Hematopoietic multipotent progenitor cell (in vitro differentiated cells): ENCODE measurements around the gene RCE1. TPM values are rescaled to one million over a fixed set of nuclear protein-coding genes. Genes with fewer than 3 reads are reported as not detected.

ENCODE experiments used
- DNase-seq, 3 donors: peaks; one replicate each; pipeline ENCODE4 v3.0.0-alpha.2; 2011 to 2015; ENCODE audit warnings: low read depth in 2 of 3, low spot score in 2 of 3
- total RNA-seq: library from RNA; depleted of rRNA; stranded (reverse); fragments of >200 nt; gene quantifications from one replicate; pipeline ENCODE4 v1.2.3, GENCODE V29; 2012

The RCE1 gene
- total RNA-seq, 1 donor, result 30.4 TPM

DNA sequence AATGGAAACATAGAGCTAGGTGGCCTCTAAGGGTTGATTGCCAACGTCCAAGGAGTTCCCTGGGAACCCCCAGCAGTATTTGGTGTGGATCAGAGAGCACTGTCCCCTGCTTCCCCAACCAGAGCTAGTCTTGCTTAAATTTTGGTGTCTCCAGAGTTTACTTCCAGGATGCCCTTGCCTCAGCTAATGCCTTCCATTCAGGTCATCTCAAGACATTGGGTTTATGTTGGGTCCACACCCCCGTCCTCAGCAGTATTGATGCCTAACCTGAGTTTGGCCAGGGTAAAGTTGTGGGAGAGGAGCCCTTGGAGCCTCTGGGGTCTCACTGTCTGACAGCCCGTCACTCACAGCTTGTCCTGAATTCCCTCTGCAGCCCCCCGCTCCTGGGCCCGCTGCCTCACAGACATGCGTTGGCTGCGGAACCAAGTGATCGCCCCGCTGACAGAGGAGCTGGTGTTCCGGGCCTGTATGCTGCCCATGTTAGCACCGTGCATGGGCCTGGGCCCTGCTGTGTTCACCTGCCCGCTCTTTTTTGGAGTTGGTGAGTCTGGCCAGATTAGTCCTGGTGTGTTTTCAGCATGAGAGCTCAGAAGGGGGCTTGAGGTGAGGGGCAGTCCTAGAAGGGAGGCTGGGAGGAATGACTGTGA is 1.4 kb downstream of the RCE1 start:
- DNase-seq, result no peak

DNA sequence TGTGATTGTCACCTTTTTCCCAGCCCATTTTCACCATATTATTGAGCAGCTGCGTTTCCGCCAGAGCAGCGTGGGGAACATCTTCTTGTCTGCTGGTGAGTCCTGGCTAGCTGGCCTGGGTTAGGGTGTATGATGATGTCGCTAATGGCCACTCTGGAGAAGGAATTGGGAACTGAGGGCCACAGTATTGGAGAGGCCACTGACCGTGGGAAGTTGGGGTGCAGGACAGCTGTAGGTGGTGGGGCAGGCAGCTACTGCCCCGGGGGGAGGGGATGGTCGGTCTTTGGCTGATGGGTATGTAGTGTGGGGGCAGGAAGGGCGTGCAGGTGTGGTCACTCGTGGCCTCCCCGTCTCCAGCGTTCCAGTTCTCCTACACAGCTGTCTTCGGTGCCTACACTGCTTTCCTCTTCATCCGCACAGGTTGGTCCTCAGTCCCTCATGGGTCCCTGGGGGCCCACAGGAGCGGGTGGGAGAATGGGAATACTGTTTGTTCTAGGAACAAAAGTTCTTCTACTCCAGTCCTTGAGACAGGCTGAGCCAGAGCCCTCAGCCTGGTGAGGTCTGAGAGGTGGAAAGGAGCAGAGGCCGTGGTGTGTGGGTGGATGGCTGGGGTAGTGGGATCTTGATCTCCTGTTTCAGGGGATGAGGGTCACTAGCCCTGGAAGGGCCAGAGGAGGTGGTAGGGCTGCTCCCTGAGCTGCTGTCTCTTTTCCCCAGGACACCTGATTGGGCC is 2.1 kb downstream of the RCE1 start:
- no peak for DNase-seq

DNA sequence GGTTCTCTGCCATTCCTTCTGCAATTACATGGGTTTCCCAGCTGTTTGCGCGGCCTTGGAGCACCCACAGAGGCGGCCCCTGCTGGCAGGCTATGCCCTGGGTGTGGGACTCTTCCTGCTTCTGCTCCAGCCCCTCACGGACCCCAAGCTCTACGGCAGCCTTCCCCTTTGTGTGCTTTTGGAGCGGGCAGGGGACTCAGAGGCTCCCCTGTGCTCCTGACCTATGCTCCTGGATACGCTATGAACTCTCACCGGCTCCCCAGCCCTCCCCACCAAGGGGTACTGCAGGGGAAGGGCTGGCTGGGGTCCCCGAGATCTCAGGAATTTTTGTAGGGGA is 2.6 kb downstream of the RCE1 start:
- DNase-seq, result no peak

DNA sequence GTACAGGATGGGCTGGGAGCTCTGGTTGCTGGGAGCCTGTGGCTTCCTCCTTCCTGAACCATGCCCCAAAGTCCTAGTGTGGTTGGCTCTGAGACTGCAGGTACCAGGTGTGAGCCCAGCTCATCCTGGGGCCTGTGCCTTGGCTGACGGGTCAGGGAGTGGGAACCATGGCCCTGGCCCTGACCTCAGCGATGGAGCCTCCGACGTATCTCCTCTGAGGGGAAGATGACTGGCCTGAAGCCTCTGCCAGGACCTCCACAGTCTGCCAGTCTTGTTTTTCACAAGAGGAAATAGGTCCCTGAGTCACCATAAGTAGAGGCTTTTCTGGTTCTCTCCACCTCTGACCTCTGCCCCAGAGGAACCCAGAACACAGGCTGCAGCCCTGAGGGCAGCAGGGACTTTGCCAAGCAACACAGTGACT is 3.4 kb downstream of the RCE1 start:
- no peak for DNase-seq

DNA sequence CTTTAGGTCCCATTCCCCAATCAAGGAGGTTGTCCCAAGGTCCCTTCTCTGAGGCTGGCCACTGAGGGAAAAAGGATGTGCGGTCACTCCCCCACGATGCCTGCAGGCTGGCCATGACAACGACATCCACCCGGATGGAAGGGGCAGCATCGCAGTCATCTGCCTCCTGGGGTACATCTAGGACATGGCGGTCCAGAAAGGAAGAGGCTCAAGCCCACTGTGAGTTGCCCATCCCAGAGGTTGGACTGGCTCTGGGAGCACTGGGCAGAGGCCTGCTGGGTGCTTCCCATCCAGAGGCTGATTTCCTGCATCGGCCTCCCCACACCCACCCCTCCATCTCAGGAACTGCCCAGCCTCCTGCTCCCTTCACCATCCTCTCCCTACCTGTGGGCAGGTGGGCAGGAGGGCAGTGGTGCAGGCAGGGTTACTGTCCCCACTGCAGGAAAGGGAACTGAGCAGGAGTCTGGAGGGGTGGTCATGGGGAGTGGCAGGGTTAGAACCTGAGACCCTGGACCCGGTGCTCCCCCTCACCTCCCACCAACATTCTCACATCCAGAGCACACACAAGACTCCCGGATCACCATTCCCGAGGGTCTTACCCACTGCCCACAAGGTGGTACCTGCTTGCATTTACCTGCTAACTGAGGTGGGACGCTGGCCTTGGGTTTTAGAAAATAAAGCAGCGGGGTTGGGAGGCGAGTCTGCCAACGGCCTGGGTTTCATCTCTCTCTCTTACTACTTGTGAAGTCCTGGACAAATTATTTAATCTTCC is 4.4 kb downstream of the RCE1 start:
- DNase-seq, result no peak

DNA sequence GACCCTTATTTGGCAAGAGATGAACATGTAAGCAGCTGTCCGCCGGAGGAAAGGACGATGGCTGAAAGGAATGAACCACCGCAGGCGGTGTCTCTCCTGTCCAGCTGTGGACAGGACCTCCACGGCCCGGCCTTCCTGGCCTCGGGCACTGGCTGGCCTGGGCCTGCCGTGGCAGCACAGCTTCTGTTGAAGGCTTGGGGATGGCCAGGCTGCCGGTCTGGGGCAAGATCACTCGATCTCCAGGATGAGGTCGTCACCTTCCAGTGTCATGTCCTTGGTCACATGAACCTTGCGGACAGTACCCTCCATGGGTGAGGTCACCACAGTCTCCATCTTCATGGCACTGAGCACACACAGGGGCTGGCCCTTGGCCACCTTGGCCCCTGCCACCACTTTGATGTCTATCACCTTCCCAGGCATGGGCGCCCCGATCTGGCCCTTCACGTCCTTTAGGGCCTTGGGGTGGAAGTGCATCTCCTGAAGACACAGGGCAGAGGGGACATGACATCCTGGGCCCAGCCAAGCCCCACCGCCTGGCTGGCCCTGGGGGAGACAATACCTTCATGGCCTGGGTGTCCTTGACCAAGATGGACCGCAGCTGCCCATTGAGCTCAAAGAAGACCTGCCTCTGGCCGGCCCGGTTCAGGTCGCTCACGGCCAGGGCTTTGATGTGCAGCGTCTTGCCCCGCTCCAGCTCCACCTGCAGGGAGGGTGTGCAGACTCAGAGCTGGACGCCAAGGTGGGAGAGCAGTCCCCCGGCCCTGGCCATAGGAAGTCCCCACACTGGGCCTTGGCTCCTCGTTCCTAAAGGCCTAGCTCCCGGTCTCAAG is 5.6 kb downstream of the RCE1 start:
- no peak for DNase-seq

DNA sequence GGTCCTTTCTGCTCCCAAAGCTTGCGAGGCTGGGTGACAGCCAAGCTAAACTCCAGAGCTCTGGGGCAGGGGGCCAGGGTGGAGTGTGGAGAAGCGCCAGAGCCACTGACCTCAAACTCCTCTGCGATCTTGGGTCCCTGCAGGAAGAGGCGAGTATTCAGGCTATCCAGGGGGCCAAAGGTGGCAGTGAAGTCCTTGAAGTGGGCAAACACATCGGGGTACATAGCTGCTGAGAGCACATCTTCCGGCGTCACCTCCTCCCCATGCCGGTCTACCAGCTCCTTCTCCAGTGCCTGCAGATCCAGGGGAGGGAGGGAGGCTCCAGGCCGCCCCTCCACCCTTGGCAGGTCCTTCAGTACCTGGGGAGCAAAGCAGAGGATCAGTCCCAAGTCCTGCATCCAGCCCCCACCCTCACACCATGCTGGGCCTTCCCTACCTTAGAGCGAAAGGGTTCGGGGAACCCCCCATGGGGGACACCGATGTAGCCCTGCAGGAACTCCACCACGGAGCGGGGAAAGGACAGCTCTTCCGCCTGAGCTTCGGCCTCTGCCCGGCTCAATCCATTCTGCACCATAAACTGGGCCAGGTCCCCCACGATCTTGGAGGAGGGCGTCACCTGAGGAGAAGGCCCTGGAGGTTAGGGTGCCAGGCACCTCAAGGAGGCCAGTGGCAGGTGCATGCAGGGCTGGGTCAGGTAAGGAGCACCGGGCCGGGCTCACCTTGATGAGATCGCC is 6.4 kb downstream of the RCE1 start:
- DNase-seq, result no peak

DNA sequence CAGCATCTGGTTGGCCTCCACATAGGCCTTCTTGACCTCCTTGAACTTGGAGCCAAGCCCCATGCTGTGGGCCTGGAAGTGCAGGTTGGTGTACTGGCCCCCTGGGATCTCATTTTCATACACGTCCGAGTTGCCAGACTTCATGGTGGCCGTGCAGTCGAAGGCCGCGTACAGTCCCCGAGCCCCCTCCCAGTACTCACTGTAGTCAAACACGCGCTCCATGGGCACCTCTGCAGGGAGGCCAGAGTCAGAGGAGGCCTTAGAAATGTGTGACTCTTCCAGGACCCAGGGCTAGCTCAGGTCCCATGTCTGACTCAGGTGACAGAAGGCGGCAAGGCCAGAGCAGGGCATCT is 7.0 kb downstream of the RCE1 start:
- no peak for DNase-seq

DNA sequence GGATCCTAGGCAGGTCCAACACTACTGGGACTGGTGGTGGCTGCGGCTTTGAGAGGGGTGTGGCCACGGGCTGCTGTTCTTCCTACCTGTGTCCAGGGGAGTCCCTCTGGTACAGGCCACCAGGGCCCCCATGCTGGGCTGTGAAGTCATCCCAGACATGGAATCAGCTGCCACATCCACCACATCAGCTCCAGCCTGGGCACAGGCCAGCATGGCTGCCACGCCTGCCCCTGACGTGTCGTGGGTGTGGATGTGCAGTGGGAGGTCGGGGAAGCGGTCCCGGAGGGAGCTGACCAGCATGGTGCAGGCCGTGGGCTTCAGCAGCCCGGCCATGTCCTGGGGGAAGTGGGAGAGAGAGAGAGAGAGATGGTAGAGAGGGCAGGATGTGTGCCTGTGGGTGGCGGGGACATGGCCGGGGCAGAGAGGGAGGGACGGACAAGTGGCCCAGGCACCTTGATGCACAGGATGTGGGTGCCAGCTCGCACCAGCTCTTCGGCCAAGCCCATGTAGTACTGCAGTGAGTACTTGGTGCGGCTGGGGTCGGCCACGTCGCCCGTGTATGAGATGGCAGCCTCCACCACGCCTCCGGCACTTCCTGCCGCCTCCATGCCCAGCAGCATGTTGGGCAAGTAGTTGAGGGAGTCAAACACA is 7.5 kb downstream of the RCE1 start:
- no peak for DNase-seq

DNA sequence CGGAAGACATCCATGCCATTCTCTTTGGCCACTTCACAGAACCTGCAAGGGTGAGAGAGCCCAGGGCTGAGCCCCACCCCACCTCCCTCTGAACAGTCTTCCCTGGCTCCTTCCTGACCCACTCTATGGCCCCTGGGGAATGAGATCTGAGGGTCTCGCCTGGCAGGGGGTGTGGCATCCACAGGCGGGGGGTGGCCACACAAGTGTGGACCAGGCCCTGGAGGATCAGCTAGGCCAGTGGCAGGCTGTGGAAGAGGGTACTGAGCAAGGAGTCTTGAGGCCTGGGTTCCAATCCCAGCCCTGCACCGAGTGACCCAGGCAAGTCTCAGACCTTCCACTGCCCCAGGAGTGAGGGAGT is 8.0 kb downstream of the RCE1 start:
- no peak for DNase-seq

DNA sequence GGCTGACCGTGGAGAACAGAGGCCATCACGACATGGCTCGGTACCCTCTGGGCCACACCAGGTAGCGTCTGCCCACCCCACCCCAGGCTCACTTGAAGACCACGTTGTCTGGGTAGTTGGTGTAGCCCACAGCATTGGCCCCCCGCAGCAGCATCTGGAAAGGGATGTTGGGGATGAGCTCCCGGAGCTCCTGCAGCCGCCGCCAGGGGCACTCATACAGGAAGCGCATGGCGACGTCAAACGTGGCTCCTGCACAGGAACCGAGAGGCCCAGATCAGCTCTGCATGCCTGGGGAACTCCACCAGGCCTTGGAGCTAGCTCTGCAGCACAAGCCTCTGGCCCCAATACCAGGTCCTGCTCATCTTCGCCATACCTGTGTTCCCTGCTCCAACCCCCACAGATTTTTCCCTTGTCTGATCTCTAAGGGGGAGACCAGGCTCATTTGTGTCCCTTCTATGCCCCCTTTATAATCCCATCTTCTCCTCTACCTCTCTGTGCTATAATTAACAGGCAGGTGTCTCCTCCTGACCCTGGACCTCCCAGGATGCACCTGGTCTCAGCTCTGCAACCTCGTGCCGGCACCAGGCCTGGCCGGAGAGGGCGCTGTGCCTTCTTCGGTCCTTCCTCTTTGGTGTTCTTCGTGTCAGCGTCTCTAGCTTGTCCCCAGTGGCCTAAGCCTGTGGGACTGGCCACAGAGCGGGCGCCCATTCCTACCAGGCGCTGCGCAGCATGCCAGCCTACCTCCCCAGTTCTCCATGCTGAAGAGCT is 8.6 kb downstream of the RCE1 start:
- DNase-seq, result peak in 2 of 3 donors; percentile 38 to 48

DNA sequence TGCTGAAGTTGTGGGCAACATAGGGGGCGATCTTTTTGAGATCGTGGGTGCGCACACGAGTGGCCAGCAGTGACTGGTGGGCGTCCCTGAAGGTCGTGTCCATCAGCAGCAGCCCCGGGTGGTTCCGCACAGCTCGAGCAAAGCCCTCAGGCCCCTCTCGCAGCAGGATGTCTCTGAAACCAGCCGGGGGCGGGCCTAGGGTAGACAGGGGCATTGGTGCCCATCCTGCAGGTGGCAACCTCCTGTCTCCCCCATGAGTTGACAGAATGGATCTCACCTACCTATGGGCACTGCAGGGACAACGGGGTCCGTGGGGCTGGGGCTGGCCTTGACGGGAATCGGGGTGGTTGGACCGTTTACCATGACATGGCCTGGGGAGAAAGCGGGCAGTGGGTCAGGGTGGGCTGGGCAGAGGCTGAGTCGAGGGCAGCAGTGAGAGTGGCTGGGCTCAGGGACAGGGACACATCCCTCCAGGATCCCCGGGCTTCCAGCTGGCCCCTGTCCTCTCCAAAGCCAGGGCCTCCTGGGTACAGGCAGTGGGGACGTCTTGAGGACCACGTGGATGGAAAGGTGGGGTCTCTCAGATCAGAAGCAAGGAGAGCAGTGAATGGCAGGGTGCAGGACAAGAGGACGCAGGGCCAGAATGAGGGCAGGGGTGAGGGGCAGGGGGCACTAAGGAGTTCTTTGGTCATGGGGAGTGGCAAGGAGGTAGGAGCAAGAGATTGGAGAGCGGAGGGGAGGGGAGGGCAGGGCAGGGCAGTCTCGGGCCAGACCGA is 9.4 kb downstream of the RCE1 start:
- no peak for DNase-seq

DNA sequence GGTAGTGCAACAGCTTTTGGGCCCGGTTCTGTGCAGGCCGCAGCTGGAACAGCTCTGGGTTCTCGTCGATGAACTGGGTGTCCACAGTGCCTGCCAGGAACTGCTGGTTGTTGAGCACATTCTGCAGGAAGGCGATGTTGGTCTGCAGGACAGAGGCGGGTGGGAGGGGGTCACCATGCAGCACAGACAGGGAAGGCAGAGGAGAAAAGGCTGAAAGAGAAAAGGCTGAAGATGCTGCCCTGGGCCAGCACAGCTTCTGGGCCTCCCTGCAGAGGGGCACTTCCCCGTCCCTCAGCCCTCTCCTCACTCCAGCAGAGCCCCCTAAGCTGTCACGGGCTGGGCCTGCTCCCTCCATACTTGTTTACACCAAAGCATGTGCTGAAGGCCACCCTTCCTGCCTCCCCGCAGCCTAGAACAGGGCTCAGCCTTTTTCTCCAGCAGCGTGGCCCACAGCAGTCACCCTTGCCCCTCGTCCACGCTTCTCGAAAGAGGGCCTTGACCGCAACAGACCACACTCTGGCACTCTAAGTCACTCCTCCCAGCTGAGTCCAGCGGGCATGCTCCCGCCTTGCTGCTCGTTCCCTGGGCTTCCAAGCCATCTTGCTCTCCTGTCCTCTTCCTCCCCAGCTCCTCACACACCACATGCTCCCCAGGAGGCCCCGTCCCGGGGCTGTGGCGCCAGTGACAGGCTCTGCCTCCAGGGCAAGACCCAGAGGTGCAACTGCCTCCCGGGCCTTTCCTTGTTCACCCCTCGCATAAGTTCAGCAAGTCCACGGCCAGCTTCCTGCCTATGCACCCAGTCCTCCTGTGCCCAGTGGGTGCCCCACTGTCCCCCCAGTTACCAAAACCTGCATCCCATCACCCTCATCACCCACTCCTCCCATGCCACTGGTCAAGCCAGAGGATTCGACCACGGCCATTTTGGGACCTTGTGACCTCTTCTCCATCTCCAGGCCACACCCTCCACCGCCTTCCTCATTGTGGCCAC is 10.3 kb downstream of the RCE1 start:
- no peak for DNase-seq

DNA sequence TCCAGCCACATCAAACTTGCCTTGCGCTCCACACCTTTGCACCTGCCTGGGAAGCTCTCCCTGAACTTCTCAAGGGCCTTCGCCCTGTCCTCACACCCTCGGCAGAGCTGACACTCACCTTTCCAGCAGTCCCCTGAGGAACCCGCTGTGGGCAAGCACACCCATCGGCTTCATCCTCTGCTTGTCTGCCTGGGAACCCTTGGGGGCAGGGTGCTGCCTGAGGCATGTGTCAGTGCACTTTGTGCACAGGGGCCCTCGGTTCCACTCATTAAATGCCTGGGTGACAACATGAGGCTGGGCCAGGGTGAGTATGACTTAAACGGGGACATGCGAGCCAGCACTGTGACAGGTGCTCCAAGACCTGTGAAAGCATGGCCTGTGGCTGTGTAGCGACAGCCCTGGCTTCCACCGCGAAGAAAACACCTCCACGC is 11.0 kb downstream of the RCE1 start:
- no peak for DNase-seq

DNA sequence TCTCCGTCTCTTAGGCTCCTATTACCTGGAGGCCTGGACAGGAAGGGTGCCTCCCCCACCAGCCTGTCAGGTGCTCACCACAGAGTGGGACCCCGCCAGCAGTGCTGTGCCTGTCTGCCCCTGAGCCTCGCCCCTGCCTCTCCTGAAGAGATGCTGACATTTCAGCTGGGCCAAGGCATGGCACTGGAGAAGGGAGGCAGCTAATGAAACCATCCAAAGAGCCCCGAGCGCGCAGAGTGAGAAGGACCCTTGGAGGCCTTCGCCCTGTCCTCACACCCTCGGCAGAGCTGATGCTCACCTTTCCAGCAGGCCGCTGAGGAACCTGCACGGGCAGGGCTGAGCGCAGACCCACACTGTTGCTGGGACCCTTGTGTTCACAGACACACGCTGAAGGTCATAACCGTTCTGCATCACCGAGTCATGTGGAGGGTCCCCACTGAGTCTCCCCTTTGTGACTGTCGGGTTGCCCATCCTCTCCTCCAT is 11.5 kb downstream of the RCE1 start:
- DNase-seq, result no peak

DNA sequence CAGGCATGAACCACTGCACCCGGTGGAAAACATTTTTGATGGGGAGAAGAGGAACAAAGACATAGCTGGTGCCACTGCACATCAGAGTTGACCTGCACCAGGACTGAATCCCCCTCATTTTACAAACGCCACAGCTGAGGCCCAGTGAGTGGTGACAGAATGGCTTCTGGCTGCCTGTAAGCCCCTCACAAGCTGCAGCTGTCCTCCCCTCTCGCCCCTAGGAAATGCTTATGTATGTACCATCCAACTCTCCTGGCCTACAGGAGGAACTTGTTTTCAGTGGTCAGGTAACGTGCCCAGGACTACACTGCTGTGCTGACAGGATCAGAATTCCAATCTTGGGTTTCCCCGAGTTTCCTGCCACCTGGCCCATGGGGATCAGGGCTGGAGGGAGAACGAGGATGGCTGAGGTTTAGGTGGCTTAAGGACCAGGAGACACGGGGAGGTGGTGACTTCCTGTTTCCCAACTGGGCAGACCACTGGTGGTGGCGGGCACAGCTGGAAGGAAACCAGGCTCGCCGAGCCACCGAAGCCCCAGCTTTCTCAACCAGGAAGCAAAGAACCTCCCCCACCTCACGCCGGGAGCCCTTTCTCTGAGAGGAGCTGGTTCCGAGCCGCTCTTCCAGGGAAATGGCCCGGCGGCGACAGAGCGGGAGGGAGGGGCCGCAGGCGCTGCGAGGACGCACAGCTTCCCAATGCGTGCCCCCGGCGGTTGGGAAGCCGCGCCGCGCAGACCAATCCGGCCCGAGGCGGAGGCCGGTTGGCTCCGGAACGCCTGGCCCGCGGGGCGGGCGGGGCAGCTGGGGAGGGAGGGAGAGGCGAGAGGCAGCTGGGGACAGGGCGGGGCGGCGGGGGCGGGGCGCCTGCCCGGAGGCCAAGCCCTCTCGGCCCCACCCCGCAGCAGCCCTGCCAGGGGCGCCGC is 12.6 kb downstream of the RCE1 start:
- peak; percentile 49 to 87 (median 86) for DNase-seq
